Gastroesophageal sphincter (tissue), 4 donors: ENCODE data around the gene AATK. TPM values are rescaled to one million over a fixed set of nuclear protein-coding genes. Genes with fewer than 3 reads are reported as not detected.
A peak's percentile ranks its signal among the peaks of the same experiment; 100 is the strongest.

Experiments used
- ATAC-seq: fragments of 150-250 bp; one replicate; pipeline ENCODE4 v1.9.1; 2016; ENCODE audit warnings: mild to moderate bottlenecking, moderate library complexity
- H3K27ac ChIP-seq, 4 donors: fragments of 200-600 bp; sonication (generic) in 3 of 4; 1 replicate in 3 of 4; 2 replicates in 1 of 4; pipeline ENCODE4 v1.5.1; 2016 to 2019
- H3K27me3 ChIP-seq: fragments of 200-600 bp; sonication (generic); one replicate; pipeline ENCODE4 v1.5.1; 2019
- H3K36me3 ChIP-seq, 2 donors: fragments of 200-600 bp; sonication (generic); one replicate each; pipeline ENCODE4 v1.5.1; 2019; ENCODE audit warnings: control low read depth in 1 of 2
- H3K4me1 ChIP-seq, 3 donors: fragments of 200-600 bp; sonication (generic); 1 replicate in 2 of 3; 2 replicates in 1 of 3; pipeline ENCODE4 v1.5.1; 2016 to 2019; ENCODE audit warnings: control low read depth in 2 of 3
- H3K4me3 ChIP-seq, 2 donors: fragments of 200-600 bp; sonication (generic); one replicate each; pipeline ENCODE4 v1.5.1; 2019; ENCODE audit warnings: mild to moderate bottlenecking in 1 of 2, moderate library complexity in 1 of 2
- H3K9me3 ChIP-seq, 3 donors: fragments of 200-600 bp; sonication (generic); one replicate each; pipeline ENCODE4 v1.5.1; 2017 to 2019; ENCODE audit warnings: control low read depth in 2 of 3
- EP300 ChIP-seq: sonication (generic); formaldehyde crosslinking; IDR thresholded peaks from one replicate; pipeline ENCODE4 v1.6.1; 2017; ENCODE audit warnings: antibody characterized with exemption, mild to moderate bottlenecking
- POLR2A ChIP-seq, 2 donors: fragments of 450-650 bp; IDR thresholded peaks; one replicate each; pipeline ENCODE4 v1.6.1; 2017; ENCODE audit warnings: antibody characterized with exemption in 2 of 2, mild to moderate bottlenecking in 2 of 2, moderate library complexity in 1 of 2
- POLR2AphosphoS5 ChIP-seq: sonication (generic); formaldehyde crosslinking; IDR thresholded peaks from one replicate; pipeline ENCODE4 v1.6.1; 2017; ENCODE audit warnings: antibody characterized with exemption
- WGBS, 2 donors: methylation state at CpG; one replicate each; pipeline ENCODE4 v1.1.5; 2018; ENCODE audit warnings: low coverage in 1 of 2; 5-methylcytosine and 5-hydroxymethylcytosine counted together
- total RNA-seq, 4 donors: library from RNA; depleted of rRNA; stranded (reverse); fragments of >200 nt; gene quantifications; one replicate each; pipeline ENCODE4 v1.1.0, GENCODE V29; 2016
- TF ChIP-seq, protein P1 (sequence below), 4 experiments: fragments of 200-600 bp in 2 of 4; fragments of 450-650 bp in 2 of 4; sonication (generic) in 1 of 4; IDR thresholded peaks; one replicate each; pipeline ENCODE4 v1.5.1; 2017 to 2019; ENCODE audit warnings: antibody characterized with exemption in 4 of 4, mild to moderate bottlenecking in 2 of 4, moderate library complexity in 2 of 4

Gene AATK
- total RNA-seq, 4 donors from 2014 or later = 14.5 to 28.0 (median 22.1) TPM

DNA sequence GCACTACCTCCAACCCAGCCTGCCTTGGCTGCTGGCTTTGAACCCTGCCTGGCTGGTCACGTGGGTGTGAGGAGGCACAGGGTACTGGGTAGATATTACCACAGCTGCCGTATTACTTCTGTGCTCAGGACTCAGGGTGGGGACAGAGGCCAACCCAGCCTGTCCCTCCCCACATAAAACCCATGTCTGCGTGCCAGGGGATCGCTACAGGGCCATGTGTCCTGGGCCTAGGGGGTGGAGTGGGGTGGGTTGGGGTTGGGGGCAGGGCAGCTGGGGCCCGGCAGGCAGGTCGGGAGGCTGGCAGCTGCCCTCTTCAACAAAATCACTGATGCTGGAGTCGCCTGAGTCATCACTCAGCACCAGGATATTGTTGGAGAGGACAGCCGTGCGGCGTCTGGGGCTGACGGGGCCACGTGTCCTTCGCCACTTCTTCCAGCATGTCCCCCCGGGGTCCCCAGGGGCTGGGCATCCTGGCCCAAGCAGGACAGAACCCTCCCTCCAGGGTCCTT, 40.4 kb downstream of the AATK start:
- peak overlapping the region in 1 of 2 donors; percentile 39 for H3K4me3 ChIP-seq
- peaks cover 0 to 4% of the 10 kb centered on the region in 2 donors for H3K36me3 ChIP-seq
- no peaks in the 10 kb centered on the region for H3K4me1 ChIP-seq
- peaks cover 13% of the 10 kb centered on the region for H3K27me3 ChIP-seq
- peak overlapping the region in 1 of 4 donors; percentile 46 for H3K27ac ChIP-seq
- TF ChIP-seq, protein P1, sequence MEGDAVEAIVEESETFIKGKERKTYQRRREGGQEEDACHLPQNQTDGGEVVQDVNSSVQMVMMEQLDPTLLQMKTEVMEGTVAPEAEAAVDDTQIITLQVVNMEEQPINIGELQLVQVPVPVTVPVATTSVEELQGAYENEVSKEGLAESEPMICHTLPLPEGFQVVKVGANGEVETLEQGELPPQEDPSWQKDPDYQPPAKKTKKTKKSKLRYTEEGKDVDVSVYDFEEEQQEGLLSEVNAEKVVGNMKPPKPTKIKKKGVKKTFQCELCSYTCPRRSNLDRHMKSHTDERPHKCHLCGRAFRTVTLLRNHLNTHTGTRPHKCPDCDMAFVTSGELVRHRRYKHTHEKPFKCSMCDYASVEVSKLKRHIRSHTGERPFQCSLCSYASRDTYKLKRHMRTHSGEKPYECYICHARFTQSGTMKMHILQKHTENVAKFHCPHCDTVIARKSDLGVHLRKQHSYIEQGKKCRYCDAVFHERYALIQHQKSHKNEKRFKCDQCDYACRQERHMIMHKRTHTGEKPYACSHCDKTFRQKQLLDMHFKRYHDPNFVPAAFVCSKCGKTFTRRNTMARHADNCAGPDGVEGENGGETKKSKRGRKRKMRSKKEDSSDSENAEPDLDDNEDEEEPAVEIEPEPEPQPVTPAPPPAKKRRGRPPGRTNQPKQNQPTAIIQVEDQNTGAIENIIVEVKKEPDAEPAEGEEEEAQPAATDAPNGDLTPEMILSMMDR (IDR thresholded peaks at IDR 0.05) = no peak
- TF ChIP-seq EP300 (no peak), POLR2AphosphoS5 (no peak), POLR2A (IDR thresholded peaks at IDR 0.05) (no peak)
- H3K9me3 ChIP-seq = no peaks in the 10 kb centered on the region
- no CpG with 5 or more reads among the region's 14 CpGs for WGBS, 2 donors
- ATAC-seq = no peak

DNA sequence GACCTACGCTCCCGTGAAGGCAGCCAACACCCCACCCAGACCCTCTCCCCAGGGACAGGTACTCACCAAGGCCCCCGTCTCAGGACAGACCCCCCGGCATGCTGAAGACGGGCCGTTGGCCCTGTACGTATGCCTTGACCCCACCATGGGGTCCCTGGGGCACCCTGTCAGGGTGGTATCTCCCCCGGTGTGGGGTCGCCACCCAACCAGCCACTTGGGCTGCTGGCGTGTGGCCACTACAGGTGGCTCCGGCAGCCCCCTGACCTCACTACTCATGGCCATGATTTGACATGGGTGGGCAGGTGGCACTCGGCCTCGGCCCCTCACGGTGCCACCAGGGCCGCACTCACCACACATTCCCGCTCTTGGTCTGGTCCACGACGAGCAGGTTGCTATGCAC, 41.6 kb downstream of the AATK start:
- H3K4me1 ChIP-seq = peaks cover 0 to 8% (median under 1%) of the 10 kb centered on the region in 3 donors
- ATAC-seq = no peak
- WGBS, 2 donors = no CpG with 5 or more reads among the region's 18 CpGs
- H3K36me3 ChIP-seq = peaks cover 0 to 4% of the 10 kb centered on the region in 2 donors
- TF ChIP-seq POLR2A (IDR thresholded peaks at IDR 0.05) = no peak
- no peak for TF ChIP-seq EP300
- TF ChIP-seq, protein P1 (IDR thresholded peaks at IDR 0.05) = no peak
- H3K27ac ChIP-seq = peak overlapping the region in 1 of 4 donors; percentile 46
- no peak overlapping the region for H3K4me3 ChIP-seq
- H3K27me3 ChIP-seq = peaks cover 13% of the 10 kb centered on the region
- no peaks in the 10 kb centered on the region for H3K9me3 ChIP-seq

DNA sequence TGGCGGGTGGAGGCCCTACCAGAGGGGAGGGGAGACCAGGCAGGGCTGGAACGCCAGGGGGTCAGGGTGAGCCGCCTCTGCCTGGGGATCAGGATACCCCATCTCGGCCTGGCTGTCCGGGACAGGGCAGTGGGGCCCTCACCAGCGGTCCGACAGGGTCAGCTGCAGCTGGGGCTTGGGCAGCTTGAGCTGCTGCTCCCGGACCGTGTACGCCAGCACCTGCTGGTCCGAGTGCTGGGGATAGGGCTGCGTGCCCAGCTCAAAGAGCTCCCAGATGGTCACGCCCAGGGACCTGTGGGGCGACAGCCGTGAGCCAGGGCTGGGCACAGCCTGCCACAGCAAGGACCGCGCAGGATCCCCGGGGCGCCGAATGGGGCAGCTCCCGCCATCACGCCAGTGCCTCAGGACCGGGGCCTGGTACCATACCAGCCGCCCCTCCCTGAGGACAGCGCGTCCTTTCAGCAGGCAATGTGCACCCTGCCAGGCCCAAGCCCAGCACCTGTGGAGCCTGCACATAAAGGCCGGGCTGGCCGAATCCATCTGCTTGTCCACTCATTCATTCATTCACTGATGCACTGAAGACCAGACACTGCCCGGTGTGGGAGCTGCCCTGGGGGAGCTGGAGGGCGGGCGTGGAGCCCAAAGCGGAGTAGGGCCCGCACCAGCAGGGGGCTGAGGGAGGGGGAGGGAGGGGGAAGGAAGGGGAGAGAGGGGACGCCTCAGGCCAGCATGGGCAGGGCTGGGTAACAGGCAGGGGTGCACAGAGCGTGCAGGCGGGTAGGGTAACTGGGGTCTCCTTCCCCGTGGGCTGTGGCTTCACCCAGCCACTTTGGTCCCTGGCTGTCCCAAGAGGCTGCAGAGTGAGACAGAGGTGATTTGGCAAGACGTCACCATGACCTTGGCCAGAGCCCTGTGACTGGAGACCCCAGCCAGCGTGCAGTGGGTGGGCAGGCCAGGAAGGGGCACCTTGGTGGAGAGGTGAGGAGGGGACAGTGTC, 42.7 kb downstream of the AATK start:
- WGBS, 2 donors = 80% methylated on average over 2 of the region's 39 CpGs; no CpG with 5 or more reads in 1 of the 2 donors
- Histone ChIP-seq H3K4me1 (peaks cover 0 to 18% (median 3%) of the 10 kb centered on the region in 3 donors), H3K9me3 (no peaks in the 10 kb centered on the region), H3K4me3 (no peak overlapping the region), H3K27me3 (peaks cover 13% of the 10 kb centered on the region), H3K27ac (no peak overlapping the region), H3K36me3 (peaks cover 0 to 4% of the 10 kb centered on the region in 2 donors)
- TF ChIP-seq POLR2AphosphoS5 = no peak
- no peak for TF ChIP-seq POLR2A (IDR thresholded peaks at IDR 0.05)
- TF ChIP-seq, protein P1 (IDR thresholded peaks at IDR 0.05) = no peak
- TF ChIP-seq EP300 = no peak
- no peak for ATAC-seq

DNA sequence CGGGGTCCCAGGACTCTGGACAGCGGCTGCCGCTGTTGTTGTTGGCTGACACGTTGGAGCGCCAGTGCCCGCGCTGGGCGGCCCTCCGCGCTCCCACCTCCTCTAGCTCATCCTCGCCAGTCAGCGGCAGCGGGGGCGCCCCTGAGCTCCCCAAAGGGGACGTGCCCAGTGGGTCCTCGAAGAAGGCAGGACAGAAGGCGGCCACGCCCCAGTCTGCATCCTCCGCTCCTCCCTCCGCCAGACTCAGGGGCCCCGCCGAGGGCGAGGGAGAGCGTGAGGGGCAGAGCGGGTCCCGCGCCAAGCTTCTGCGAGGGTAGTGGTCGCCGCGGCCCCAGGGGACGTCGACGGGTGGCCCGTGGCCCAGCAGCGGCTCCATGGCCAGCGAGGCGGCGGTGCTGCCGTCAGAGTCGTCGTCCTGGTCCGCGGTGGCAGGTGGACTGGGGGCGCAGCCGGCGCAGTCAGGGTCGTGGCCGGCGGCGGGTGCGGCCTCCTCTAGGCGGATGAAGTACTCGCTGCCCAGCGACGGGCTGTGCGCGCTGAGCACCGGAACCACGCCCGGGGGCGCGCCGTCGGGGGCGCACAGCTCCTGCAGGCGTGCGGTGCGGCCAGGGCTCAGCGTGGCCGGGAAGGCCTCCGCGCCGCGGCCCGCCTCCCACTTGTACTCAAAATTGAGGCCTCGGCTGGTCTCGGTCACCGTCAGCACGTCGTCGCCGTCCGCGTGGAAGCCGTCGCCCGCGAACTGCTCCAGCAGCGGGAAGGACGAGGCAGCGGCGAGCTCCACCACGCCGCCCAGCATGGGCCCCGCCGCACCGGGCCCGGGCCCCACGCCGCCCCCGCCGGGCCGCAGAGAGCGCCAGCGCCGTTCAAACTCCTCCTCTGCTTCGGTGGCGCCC, 43.9 kb downstream of the AATK start:
- Histone ChIP-seq H3K4me1 (peaks cover 0 to 24% (median 3%) of the 10 kb centered on the region in 3 donors), H3K9me3 (no peaks in the 10 kb centered on the region), H3K4me3 (no peak overlapping the region), H3K27ac (peak overlapping the region in 1 of 4 donors; percentile 80), H3K36me3 (peaks cover 0 to 16% of the 10 kb centered on the region in 2 donors), H3K27me3 (peaks cover 13% of the 10 kb centered on the region)
- TF ChIP-seq, protein P1 (IDR thresholded peaks at IDR 0.05) = no peak
- TF ChIP-seq POLR2A (IDR thresholded peaks at IDR 0.05) (no peak), POLR2AphosphoS5 (no peak), EP300 (no peak)
- no peak for ATAC-seq
- no CpG with 5 or more reads among the region's 109 CpGs for WGBS, 2 donors
